H1 (cell line): ENCODE measurements around the gene PCDHB8.
A peak's percentile ranks its signal among the peaks of the same experiment; 100 is the strongest.

ENCODE experiments used
- ATF3 ChIP-seq: IDR thresholded peaks from 2 replicates; pipeline ENCODE4 v1.6.1; 2011; ENCODE audit warnings: low read depth, mild to moderate bottlenecking, low read length; ENCODE audit not compliant: insufficient read depth
- CBX5 ChIP-seq: fragments of 300-800, 300-1000 bp; sonication (generic); IDR thresholded peaks from 2 replicates; pipeline ENCODE4 v1.7.1; 2016; ENCODE audit warnings: antibody characterized with exemption, low read length, low read depth
- CHD1 ChIP-seq: IDR thresholded peaks from 2 replicates; pipeline ENCODE4 v1.6.1; 2012; ENCODE audit warnings: low read depth, low read length, improper control_type of control experiment
- CTCF ChIP-seq, 3 experiments: IDR thresholded peaks; 1 replicate in 2 of 3; 2 replicates in 1 of 3; pipeline versions ENCODE4 v1.5.1 to v1.6.1; 2011; ENCODE audit warnings: low read length in 3 of 3, mild to moderate bottlenecking in 3 of 3, inconsistent platforms in 2 of 3, low read depth in 1 of 3, moderate library complexity in 1 of 3; ENCODE audit not compliant: insufficient read depth in 1 of 3; ENCODE audit errors: control extremely low read depth in 1 of 3
- EGR1 ChIP-seq: IDR thresholded peaks from 2 replicates; pipeline ENCODE4 v1.6.1; 2011; ENCODE audit warnings: low read depth, low read length, borderline replicate concordance
- EP300 ChIP-seq, 2 experiments: IDR thresholded peaks; 1 replicate in 1 of 2; 2 replicates in 1 of 2; pipeline ENCODE4 v1.6.1; 2011 to 2012; ENCODE audit warnings: low read depth in 2 of 2, low read length in 2 of 2, mild to moderate bottlenecking in 2 of 2, borderline replicate concordance in 1 of 2, inconsistent platforms in 1 of 2, moderate library complexity in 1 of 2
- GTF2F1 ChIP-seq: IDR thresholded peaks from 2 replicates; pipeline ENCODE4 v1.6.1; 2012; ENCODE audit warnings: low read depth, low read length, improper control_type of control experiment, borderline replicate concordance
- NRF1 ChIP-seq: IDR thresholded peaks from 2 replicates; pipeline ENCODE4 v1.6.1; 2011; ENCODE audit warnings: mild to moderate bottlenecking, low read depth, low read length, improper control_type of control experiment
- POLR2A ChIP-seq, 2 experiments: IDR thresholded peaks; 1 replicate in 1 of 2; 2 replicates in 1 of 2; pipeline ENCODE4 v1.6.1; 2011; ENCODE audit warnings: low read depth in 2 of 2, low read length in 2 of 2, mild to moderate bottlenecking in 2 of 2; ENCODE audit errors: control extremely low read depth in 1 of 2
- RAD21 ChIP-seq, 2 experiments: IDR thresholded peaks in 1 of 2; conservative IDR thresholded peaks in 1 of 2; 2 replicates each; pipeline ENCODE4 v1.6.1; 2011; ENCODE audit warnings: low read depth in 2 of 2, low read length in 2 of 2, improper control_type of control experiment in 1 of 2, inconsistent platforms in 1 of 2, mild to moderate bottlenecking in 1 of 2, moderate library complexity in 1 of 2
- RFX5 ChIP-seq: IDR thresholded peaks from 2 replicates; pipeline ENCODE4 v1.6.1; 2011; ENCODE audit warnings: low read depth, low read length, improper control_type of control experiment, borderline replicate concordance
- SIN3A ChIP-seq, 2 experiments: IDR thresholded peaks in 1 of 2; conservative IDR thresholded peaks in 1 of 2; 2 replicates each; pipeline ENCODE4 v1.6.1; 2011 to 2012; ENCODE audit warnings: low read length in 2 of 2, improper control_type of control experiment in 1 of 2, low read depth in 1 of 2, mild to moderate bottlenecking in 1 of 2
- ZNF274 ChIP-seq: IDR thresholded peaks from 2 replicates; pipeline ENCODE4 v1.7.0; 2012; ENCODE audit warnings: low read length, borderline replicate concordance; ENCODE audit errors: extremely low read depth

GRCh38 chr5:141223112-141223783 lies 45.7 kb downstream of the PCDHB8 start, which contains the start of gene PCDHB14:
- peak in 2 of 3 experiments; percentile 50 to 64; a peak in 3 of 4 replicates for TF ChIP-seq CTCF (IDR thresholded peaks at IDR 0.05; ENCODE audit: control extremely low read depth in 1 of 3, insufficient read depth in 1 of 3, low read depth in 1 of 3, low read length in 3 of 3)
- peak; percentile 81 to 85 for TF ChIP-seq RAD21 (IDR thresholded peaks at IDR 0.05 in 1 of 2, conservative IDR thresholded peaks at IDR 0.05 in 1 of 2; ENCODE audit: low read depth in 2 of 2, low read length in 2 of 2)
- no peak for TF ChIP-seq ZNF274
- no peak for TF ChIP-seq ATF3
- TF ChIP-seq CHD1: no peak
- no peak for TF ChIP-seq EP300 (IDR thresholded peaks at IDR 0.05; ENCODE audit: borderline replicate concordance in 1 of 2, low read depth in 2 of 2, low read length in 2 of 2)
- TF ChIP-seq CBX5: no peak
- TF ChIP-seq NRF1: no peak
- TF ChIP-seq GTF2F1: no peak
- TF ChIP-seq EGR1: no peak
- no peak for TF ChIP-seq SIN3A (conservative IDR thresholded peaks at IDR 0.05 in 1 of 2, IDR thresholded peaks at IDR 0.05 in 1 of 2; ENCODE audit: low read depth in 1 of 2, low read length in 2 of 2)
- no peak for TF ChIP-seq POLR2A (IDR thresholded peaks at IDR 0.05; ENCODE audit: control extremely low read depth in 1 of 2, low read depth in 2 of 2, low read length in 2 of 2)
- TF ChIP-seq RFX5: no peak
